Fibroblast of lung (primary cell): ENCODE data around the gene TNNI3K. TPM values are rescaled to one million over a fixed set of nuclear protein-coding genes. Genes with fewer than 3 reads are reported as not detected.
A peak's percentile ranks its signal among the peaks of the same experiment; 100 is the strongest.

Experiments used
- DNase-seq, 2 donors: peaks; one replicate each; pipeline versions ENCODE4 v3.0.0 to v3.0.0-alpha.2; 2010; ENCODE audit warnings: low read depth in 2 of 2
- H2AFZ ChIP-seq: 2 replicates; pipeline ENCODE4 v1.5.1; 2012; ENCODE audit warnings: low read length, control low read depth, inconsistent platforms
- H3K27ac ChIP-seq: 2 replicates; pipeline ENCODE4 v1.5.1; 2011; ENCODE audit warnings: low read length, control low read depth; ENCODE audit not compliant: insufficient read depth
- H3K27me3 ChIP-seq: 2 replicates; pipeline ENCODE4 v1.5.1; 2011; ENCODE audit warnings: mild to moderate bottlenecking, low read length; ENCODE audit not compliant: control insufficient read depth, insufficient read depth
- H3K36me3 ChIP-seq: 2 replicates; pipeline ENCODE4 v1.5.1; 2011; ENCODE audit warnings: low read length; ENCODE audit not compliant: control insufficient read depth, insufficient read depth
- H3K4me1 ChIP-seq: 2 replicates; pipeline ENCODE4 v1.5.1; 2011; ENCODE audit warnings: low read length; ENCODE audit not compliant: control insufficient read depth, insufficient read depth; ENCODE audit errors: extremely low read depth
- H3K4me2 ChIP-seq: 2 replicates; pipeline ENCODE4 v1.5.1; 2011; ENCODE audit warnings: low read length, control low read depth; ENCODE audit not compliant: insufficient read depth; ENCODE audit errors: extremely low read depth
- H3K4me3 ChIP-seq, 4 experiments: fragments of 200-600 bp in 1 of 4; sonication (generic) in 1 of 4; replicated peaks in 1 of 4; 2 replicates each; pipeline ENCODE4 v1.5.1; 2011 to 2016; ENCODE audit warnings: low read length in 4 of 4, low read depth in 3 of 4, mild to moderate bottlenecking in 3 of 4, control low read depth in 2 of 4, inconsistent platforms in 1 of 4, mixed read lengths in 1 of 4; ENCODE audit not compliant: insufficient read depth in 1 of 4; ENCODE audit errors: control extremely low read depth in 1 of 4
- H3K79me2 ChIP-seq: 2 replicates; pipeline ENCODE4 v1.5.1; 2012; ENCODE audit warnings: mild to moderate bottlenecking, low read length, inconsistent platforms; ENCODE audit not compliant: control insufficient read depth, insufficient read depth
- H3K9ac ChIP-seq: 2 replicates; pipeline ENCODE4 v1.5.1; 2011; ENCODE audit warnings: mild to moderate bottlenecking, low read length, control low read depth; ENCODE audit not compliant: insufficient read depth
- H3K9me3 ChIP-seq: 2 replicates; pipeline ENCODE4 v1.5.1; 2012; ENCODE audit warnings: low read depth, low read length; ENCODE audit not compliant: control insufficient read depth, insufficient read depth
- H4K20me1 ChIP-seq: 2 replicates; pipeline ENCODE4 v1.5.1; 2011; ENCODE audit warnings: low read length; ENCODE audit not compliant: control insufficient read depth, insufficient read depth; ENCODE audit errors: extremely low read depth
- EZH2 ChIP-seq: IDR thresholded peaks from 2 replicates; pipeline ENCODE4 v1.5.1; 2012; ENCODE audit warnings: low read length, control low read depth, mild to moderate bottlenecking; ENCODE audit errors: missing control alignments
- polyA plus RNA-seq, 2 donors: library from polyadenylated mRNA; depleted of rRNA in 1 of 2; stranded (reverse) in 1 of 2; unstranded in 1 of 2; fragments of >200 nt; gene quantifications; 2 replicates each; pipeline ENCODE4 v1.2.1, GENCODE V29; 2011 to 2012; ENCODE audit warnings: missing spikeins in 1 of 2
- total RNA-seq: library from RNA; depleted of rRNA; stranded (reverse); fragments of >200 nt; gene quantifications from 2 replicates; pipeline ENCODE4 v1.2.1, GENCODE V29; 2014
- TF ChIP-seq, protein P1 (sequence below), 2 donors: IDR thresholded peaks in 1 of 2; conservative IDR thresholded peaks in 1 of 2; 1 replicate in 1 of 2; 2 replicates in 1 of 2; pipeline ENCODE4 v1.5.1; 2011 to 2012; ENCODE audit warnings: low read length in 2 of 2, control low read depth in 1 of 2, inconsistent platforms in 1 of 2, low read depth in 1 of 2, mild to moderate bottlenecking in 1 of 2

Gene TNNI3K
- total and polyA plus RNA-seq, 2 donors (not counting 1 experiment from before 2014, with no cell fraction given): 0.66 to 0.91 TPM

GRCh38 chr1:74205266-74205665 is 29.9 kb upstream of the TNNI3K start:
- Histone ChIP-seq H3K9ac (no peak overlapping the region), H3K27me3 (no peaks in the 10 kb centered on the region), H3K36me3 (peaks cover 3% of the 10 kb centered on the region), H3K79me2 (no peaks in the 10 kb centered on the region), H3K4me1 (no peaks in the 10 kb centered on the region), H3K4me2 (no peak overlapping the region), H3K4me3 (no peak overlapping the region), H4K20me1 (no peaks in the 10 kb centered on the region), H3K9me3 (no peaks in the 10 kb centered on the region), H3K27ac (no peak overlapping the region), H2AFZ (no peak overlapping the region)
- peak in 1 of 2 donors; percentile 76 for DNase-seq
- no peak for TF ChIP-seq EZH2
- TF ChIP-seq, protein P1, sequence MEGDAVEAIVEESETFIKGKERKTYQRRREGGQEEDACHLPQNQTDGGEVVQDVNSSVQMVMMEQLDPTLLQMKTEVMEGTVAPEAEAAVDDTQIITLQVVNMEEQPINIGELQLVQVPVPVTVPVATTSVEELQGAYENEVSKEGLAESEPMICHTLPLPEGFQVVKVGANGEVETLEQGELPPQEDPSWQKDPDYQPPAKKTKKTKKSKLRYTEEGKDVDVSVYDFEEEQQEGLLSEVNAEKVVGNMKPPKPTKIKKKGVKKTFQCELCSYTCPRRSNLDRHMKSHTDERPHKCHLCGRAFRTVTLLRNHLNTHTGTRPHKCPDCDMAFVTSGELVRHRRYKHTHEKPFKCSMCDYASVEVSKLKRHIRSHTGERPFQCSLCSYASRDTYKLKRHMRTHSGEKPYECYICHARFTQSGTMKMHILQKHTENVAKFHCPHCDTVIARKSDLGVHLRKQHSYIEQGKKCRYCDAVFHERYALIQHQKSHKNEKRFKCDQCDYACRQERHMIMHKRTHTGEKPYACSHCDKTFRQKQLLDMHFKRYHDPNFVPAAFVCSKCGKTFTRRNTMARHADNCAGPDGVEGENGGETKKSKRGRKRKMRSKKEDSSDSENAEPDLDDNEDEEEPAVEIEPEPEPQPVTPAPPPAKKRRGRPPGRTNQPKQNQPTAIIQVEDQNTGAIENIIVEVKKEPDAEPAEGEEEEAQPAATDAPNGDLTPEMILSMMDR (conservative IDR thresholded peaks at IDR 0.05 in 1 of 2, IDR thresholded peaks at IDR 0.05 in 1 of 2; ENCODE audit: low read depth in 1 of 2, low read length in 2 of 2): no peak

- Histone ChIP-seq H3K4me2 (no peak overlapping the region), H3K27me3 (no peaks in the 10 kb centered on the region), H4K20me1 (no peaks in the 10 kb centered on the region), H3K9ac (no peak overlapping the region), H3K4me1 (no peaks in the 10 kb centered on the region), H2AFZ (no peak overlapping the region), H3K4me3 (no peak overlapping the region), H3K79me2 (no peaks in the 10 kb centered on the region), H3K36me3 (no peaks in the 10 kb centered on the region), H3K9me3 (no peaks in the 10 kb centered on the region), H3K27ac (no peak overlapping the region)
- no peak for DNase-seq
- no peak for TF ChIP-seq EZH2
- TF ChIP-seq, protein P1 (conservative IDR thresholded peaks at IDR 0.05 in 1 of 2, IDR thresholded peaks at IDR 0.05 in 1 of 2; ENCODE audit: low read depth in 1 of 2, low read length in 2 of 2): no peak
Measured at GRCh38 chr1:74215229-74215628, 20.0 kb upstream of the TNNI3K start.

DNA sequence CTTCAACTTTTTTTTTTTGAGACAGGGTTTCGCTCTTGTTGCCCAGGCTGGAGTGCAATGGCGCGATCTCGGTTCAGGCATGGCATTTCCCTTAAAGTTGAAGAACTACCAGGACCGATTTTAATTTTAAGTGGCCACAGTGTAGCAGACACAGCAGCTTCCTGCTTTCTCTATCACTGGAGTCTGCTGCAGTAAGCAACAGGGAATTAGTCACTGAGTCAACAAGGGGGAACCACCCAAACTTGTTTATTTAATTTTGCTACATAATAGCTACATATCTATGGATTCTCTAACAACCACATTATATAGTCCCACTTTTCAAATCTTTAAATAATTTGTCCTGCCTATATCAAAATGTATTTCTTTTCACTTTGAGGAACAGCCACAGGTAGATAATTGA is 12.5 kb upstream of the TNNI3K start:
- Histone ChIP-seq H3K4me3 (no peak overlapping the region), H4K20me1 (no peaks in the 10 kb centered on the region), H3K79me2 (no peaks in the 10 kb centered on the region), H2AFZ (no peak overlapping the region), H3K4me1 (no peaks in the 10 kb centered on the region), H3K9ac (no peak overlapping the region), H3K4me2 (no peak overlapping the region), H3K36me3 (no peaks in the 10 kb centered on the region), H3K27ac (no peak overlapping the region), H3K27me3 (no peaks in the 10 kb centered on the region), H3K9me3 (no peaks in the 10 kb centered on the region)
- TF ChIP-seq, protein P1 (conservative IDR thresholded peaks at IDR 0.05 in 1 of 2, IDR thresholded peaks at IDR 0.05 in 1 of 2; ENCODE audit: low read depth in 1 of 2, low read length in 2 of 2): no peak
- TF ChIP-seq EZH2: no peak
- peak in 1 of 2 donors; percentile 5 for DNase-seq
